Activated CD4-positive, alpha-beta T cell treated with anti-CD3 and anti-CD28 coated beads for 4 hours (primary cell): ENCODE measurements around the gene SPINDOC.

ENCODE experiments used
- DNase-seq, 2 donors: peaks; one replicate each; pipeline ENCODE4 v3.0.0-alpha.2; 2020

SPINDOC gene

GRCh38 chr11:63834535-63835157 lies 21.4 kb downstream of the SPINDOC start:
- no peak for DNase-seq

GRCh38 chr11:63835158-63835545 lies 21.9 kb downstream of the SPINDOC start:
- DNase-seq: no peak

- peak; percentile 73 to 79 for DNase-seq
These were observed 23.9 kb downstream of the SPINDOC start for GRCh38 chr11:63837027-63837688.

- no peak for DNase-seq
These were observed 24.5 kb downstream of the SPINDOC start for GRCh38 chr11:63837739-63838138.

- DNase-seq: peak in 1 of 2 donors; percentile 25
These were observed 25.0 kb downstream of the SPINDOC start for GRCh38 chr11:63838150-63838677.

GRCh38 chr11:63838678-63839507 lies 25.6 kb downstream of the SPINDOC start, which contains the start of gene MARK2:
Gene MARK2, plus strand, starts transcription at chr11:63839110. Its CDS starts 397 bp downstream, at chr11:63839507.
- peak; percentile 100 for DNase-seq

GRCh38 chr11:63839508-63840355 lies 26.5 kb downstream of the SPINDOC start:
- peak; percentile 23 to 25 for DNase-seq

- no peak for DNase-seq
These were observed 27.3 kb downstream of the SPINDOC start for GRCh38 chr11:63840356-63841060.

GRCh38 chr11:63841554-63841953 lies 28.3 kb downstream of the SPINDOC start:
- no peak for DNase-seq

- no peak for DNase-seq
These were observed 29.8 kb downstream of the SPINDOC start for GRCh38 chr11:63843041-63843440.

GRCh38 chr11:63844836-63845235 lies 31.6 kb downstream of the SPINDOC start:
- DNase-seq: no peak

GRCh38 chr11:63845303-63845702 lies 32.0 kb downstream of the SPINDOC start:
- no peak for DNase-seq

- DNase-seq: no peak
These were observed 32.7 kb downstream of the SPINDOC start for GRCh38 chr11:63845911-63846310.

- no peak for DNase-seq
These were observed 33.6 kb downstream of the SPINDOC start for GRCh38 chr11:63846897-63847296.

- DNase-seq: no peak
These were observed 34.1 kb downstream of the SPINDOC start for GRCh38 chr11:63847363-63847762.

- DNase-seq: no peak
These were observed 36.4 kb downstream of the SPINDOC start for GRCh38 chr11:63849691-63850090.

GRCh38 chr11:63850920-63851319 lies 37.7 kb downstream of the SPINDOC start:
- DNase-seq: no peak

- no peak for DNase-seq
These were observed 38.1 kb downstream of the SPINDOC start for GRCh38 chr11:63851364-63851763.

GRCh38 chr11:63853476-63853875 lies 40.2 kb downstream of the SPINDOC start:
- DNase-seq: no peak

- DNase-seq: no peak
These were observed 41.4 kb downstream of the SPINDOC start for GRCh38 chr11:63854696-63855095.

- no peak for DNase-seq
These were observed 42.7 kb downstream of the SPINDOC start for GRCh38 chr11:63855975-63856374.
